Cardiac fibroblast (primary cell): Measurements from ENCODE around the gene C2CD3.
"Not testable (repeated sequence)": the region's sequence is repeated elsewhere in the genome, so short reads cannot be mapped to it uniquely, and the experiment has no call there.

Experiments used
- DNase-seq, 2 donors: peaks; one replicate each; pipeline versions ENCODE4 v3.0.0 to v3.0.0-alpha.2; 2010; ENCODE audit warnings: low read depth in 2 of 2
- H3K4me3 ChIP-seq, 2 donors: replicated peaks in 1 of 2; 1 replicate in 1 of 2; 2 replicates in 1 of 2; pipeline ENCODE4 v1.5.1; 2011; ENCODE audit warnings: low read depth in 2 of 2, low read length in 2 of 2, mild to moderate bottlenecking in 2 of 2, moderate library complexity in 1 of 2
- CTCF ChIP-seq: IDR thresholded peaks from one replicate; pipeline ENCODE4 v1.5.1; 2011; ENCODE audit warnings: low read depth, mild to moderate bottlenecking, low read length, inconsistent platforms

The C2CD3 gene

GRCh38 chr11:74086242-74086884 is 84.4 kb downstream of the C2CD3 start:
- no peak for TF ChIP-seq CTCF
- peak in 1 of 2 donors; percentile 2 for DNase-seq
- no peak overlapping the region for H3K4me3 ChIP-seq

DNA sequence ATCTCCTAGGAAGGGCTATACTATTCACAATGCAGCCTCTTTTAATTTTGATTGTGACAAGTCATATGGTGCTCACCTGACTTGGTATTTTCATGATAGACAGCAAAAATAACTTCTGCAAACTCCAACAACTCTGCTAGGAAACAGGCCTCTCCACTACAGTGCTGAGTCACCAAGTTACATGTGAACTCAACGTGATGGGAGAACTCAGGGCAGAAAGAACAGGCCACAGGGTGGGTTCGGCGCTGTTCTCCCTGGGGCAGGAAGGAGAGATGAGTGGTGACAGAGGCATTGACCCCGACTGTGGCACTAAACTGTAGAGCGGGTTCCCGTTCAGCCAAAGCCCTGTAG is 85.3 kb downstream of the C2CD3 start:
- no peak for TF ChIP-seq CTCF
- no peak overlapping the region for H3K4me3 ChIP-seq
- DNase-seq = peak in 1 of 2 donors; percentile 3

DNA sequence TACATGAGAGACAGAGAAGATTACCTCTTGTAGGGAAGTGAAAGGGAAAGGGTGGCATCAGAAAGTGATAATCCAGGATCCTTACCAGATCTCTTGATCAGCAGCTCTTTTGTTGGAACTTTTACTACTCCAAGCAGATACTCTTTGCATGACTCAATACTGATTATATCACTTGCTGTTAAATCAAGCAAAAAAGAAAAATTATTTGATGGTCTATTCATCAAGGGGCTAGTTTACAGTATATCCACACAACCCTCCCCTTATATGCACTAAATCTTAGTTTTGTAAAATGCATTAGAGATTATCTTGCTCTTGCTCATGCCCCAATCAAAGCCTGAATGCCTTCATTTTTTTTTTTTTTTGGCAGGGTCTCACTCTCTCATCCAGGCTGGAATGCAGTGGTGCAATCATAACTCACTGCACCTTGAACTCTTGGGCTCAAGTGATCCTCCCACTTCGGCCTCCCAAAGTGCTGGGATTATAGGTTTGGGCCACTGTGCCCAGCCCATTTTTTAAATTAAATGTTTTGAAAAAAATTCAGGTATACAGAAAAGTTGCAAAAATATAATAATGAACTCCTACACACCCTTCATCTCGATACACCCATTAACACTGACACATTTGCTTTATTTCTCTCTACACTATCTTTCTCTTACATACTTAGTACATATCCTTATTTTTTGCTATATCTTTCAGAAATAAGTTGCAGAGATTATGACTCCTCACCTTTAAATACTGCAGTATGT is 85.8 kb downstream of the C2CD3 start:
- no peak for TF ChIP-seq CTCF
- DNase-seq = peak; percentile 25 to 48
- H3K4me3 ChIP-seq = no peak overlapping the region

- not testable (repeated sequence) for H3K4me3 ChIP-seq, DNase-seq
Measured at GRCh38 chr11:74083927-74084326, 86.9 kb downstream of the C2CD3 start.

DNA sequence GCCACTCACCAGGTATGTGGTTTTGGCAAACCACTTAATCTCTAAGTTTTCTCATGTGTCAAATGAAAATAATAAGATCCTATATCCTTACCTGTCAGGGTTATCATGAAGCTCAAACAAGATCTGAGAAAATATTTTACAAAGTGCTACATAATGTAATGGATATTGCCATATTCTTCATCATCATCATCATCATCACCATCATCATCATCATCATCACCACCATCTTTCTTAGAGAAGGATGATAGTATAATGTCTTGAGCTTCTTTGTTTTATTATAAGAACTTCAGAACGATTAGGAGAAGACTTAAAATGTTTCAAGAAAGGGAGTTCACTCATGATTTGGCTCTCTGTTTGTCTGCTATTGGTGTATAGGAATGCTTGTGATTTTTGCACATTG is 89.4 kb downstream of the C2CD3 start:
- H3K4me3 ChIP-seq = no peak overlapping the region
- no peak for TF ChIP-seq CTCF
- DNase-seq = no peak

GRCh38 chr11:74077193-74077592 is 93.6 kb downstream of the C2CD3 start:
- no peak for DNase-seq
- TF ChIP-seq CTCF = no peak
- H3K4me3 ChIP-seq = no peak overlapping the region

DNA sequence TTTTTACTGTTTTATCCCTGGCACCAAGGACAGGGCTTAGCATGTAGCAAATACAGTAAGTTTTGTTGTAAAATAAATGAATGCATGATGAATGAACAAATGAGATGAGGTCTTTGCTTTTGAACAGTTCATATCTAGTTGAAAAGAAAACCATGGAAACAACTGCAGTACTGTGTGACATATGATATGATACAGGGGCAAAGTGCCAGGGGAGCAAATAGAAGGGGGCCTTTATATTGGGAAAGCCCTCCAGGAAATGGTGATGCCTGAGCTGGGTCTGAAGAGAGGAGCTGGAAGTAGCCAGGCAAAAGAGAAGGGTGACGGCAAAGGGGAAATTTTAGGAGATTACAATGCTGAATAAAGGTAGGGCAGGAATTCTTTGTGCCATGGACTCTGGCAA is 98.1 kb downstream of the C2CD3 start:
- H3K4me3 ChIP-seq = no peak overlapping the region
- TF ChIP-seq CTCF = no peak
- DNase-seq = no peak
